ENCODE results near the gene ISYNA1. TPM values are rescaled to one million over a fixed set of nuclear protein-coding genes. Genes with fewer than 3 reads are reported as not detected.

Gene ISYNA1
- total RNA-seq, 1 experiment from 2014 or later: 129 TPM

DNA sequence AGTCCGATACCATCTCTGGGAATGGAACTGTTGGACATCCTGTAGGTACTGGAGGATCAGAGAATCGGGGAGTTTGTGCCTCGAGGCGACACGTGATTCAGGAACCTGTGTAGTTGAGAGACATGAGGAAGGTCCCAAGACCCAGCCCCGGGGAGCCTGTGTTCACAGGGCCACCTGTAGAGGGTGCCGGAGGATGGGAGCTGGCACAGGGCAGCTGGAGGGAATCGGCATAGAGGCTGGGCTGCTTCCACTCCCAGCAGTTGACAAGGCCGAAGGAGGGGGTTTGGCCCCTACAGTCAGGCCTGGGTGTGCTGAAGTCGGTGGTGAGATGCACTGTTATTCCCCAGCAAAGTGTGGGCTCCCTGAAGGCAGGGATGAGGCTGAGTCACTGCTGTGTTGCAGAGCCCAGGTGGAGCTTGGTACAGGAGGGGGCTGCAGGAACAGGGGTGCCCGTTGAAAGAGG, 2.5 kb upstream of the ISYNA1 start:
- TF ChIP-seq, protein P1, sequence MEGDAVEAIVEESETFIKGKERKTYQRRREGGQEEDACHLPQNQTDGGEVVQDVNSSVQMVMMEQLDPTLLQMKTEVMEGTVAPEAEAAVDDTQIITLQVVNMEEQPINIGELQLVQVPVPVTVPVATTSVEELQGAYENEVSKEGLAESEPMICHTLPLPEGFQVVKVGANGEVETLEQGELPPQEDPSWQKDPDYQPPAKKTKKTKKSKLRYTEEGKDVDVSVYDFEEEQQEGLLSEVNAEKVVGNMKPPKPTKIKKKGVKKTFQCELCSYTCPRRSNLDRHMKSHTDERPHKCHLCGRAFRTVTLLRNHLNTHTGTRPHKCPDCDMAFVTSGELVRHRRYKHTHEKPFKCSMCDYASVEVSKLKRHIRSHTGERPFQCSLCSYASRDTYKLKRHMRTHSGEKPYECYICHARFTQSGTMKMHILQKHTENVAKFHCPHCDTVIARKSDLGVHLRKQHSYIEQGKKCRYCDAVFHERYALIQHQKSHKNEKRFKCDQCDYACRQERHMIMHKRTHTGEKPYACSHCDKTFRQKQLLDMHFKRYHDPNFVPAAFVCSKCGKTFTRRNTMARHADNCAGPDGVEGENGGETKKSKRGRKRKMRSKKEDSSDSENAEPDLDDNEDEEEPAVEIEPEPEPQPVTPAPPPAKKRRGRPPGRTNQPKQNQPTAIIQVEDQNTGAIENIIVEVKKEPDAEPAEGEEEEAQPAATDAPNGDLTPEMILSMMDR (conservative IDR thresholded peaks at IDR 0.05): peak; percentile 62
- TF ChIP-seq EZH2 (IDR thresholded peaks at IDR 0.05; ENCODE audit: low read depth): no peak
- H3F3A ChIP-seq (ENCODE audit: insufficient read depth, low read depth): peaks cover 65% of the 10 kb centered on the region
- peaks cover 8% of the 10 kb centered on the region; the same call in 1 of the 2 replicates for H3K79me2 ChIP-seq (ENCODE audit: low read depth)
- no peaks in the 10 kb centered on the region for H3K9me2 ChIP-seq (ENCODE audit: insufficient read depth)
- H3K36me3 ChIP-seq (ENCODE audit: low read depth): no peaks in the 10 kb centered on the region
- CTCF ChIA-PET: no interaction called here
- H3K4me2 ChIP-seq: no peak overlapping the region
- H3K4me3 ChIP-seq: no peak overlapping the region
- peak in 1 of 2 experiments; percentile 41 for DNase-seq
- peaks cover 28% of the 10 kb centered on the region for H3K4me1 ChIP-seq (replicated peaks; ENCODE audit: insufficient read depth)
- BruUV-seq (replicated peaks): no TSS peak
- no peaks in the 10 kb centered on the region for H3K9me3 ChIP-seq (ENCODE audit: insufficient read depth, low read depth)
- H3K27me3 ChIP-seq (ENCODE audit: insufficient read depth, low read depth): no peaks in the 10 kb centered on the region
- 0 out of 2 replicates have a peak overlapping the region, but pooled peaks have one; percentile 11 for H3K27ac ChIP-seq
- intact Hi-C loops (cut with micrococcal nuclease; ENCODE audit: unreplicated experiment): no loop called here
- H2AFZ ChIP-seq: no peak overlapping the region
- H4K20me1 ChIP-seq (ENCODE audit: insufficient read depth): no peaks in the 10 kb centered on the region
- POLR2A ChIA-PET (ENCODE audit: unreplicated experiment): no interaction called here

DNA sequence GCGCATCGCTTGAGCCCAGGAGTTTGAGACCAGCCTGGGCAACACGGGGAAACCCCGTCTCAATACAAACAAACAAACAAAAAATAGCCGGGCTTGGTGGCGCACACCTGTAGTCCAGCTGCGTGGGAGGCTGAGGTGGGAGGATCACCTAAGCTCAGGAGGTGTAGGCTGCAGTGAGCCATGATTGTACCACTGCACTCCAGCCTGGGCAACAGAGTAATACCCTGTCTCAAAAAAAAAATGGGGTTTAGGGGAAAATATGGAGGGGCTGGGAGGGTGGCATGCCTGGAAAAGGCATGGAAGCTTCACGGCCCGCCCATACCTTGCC, 1.9 kb upstream of the ISYNA1 start:
- Histone ChIP-seq H3K4me2 (no peak overlapping the region), H3K79me2 (ENCODE audit: low read depth) (peaks cover 8% of the 10 kb centered on the region; the same call in 1 of the 2 replicates), H3K4me3 (no peak overlapping the region), H3K27ac (0 out of 2 replicates have a peak overlapping the region, but pooled peaks have one; percentile 72), H3K9me2 (ENCODE audit: insufficient read depth) (no peaks in the 10 kb centered on the region), H3K9me3 (ENCODE audit: insufficient read depth, low read depth) (no peaks in the 10 kb centered on the region), H3F3A (ENCODE audit: insufficient read depth, low read depth) (peaks cover 70% of the 10 kb centered on the region), H3K36me3 (ENCODE audit: low read depth) (no peaks in the 10 kb centered on the region), H3K4me1 (replicated peaks; ENCODE audit: insufficient read depth) (peaks cover 24% of the 10 kb centered on the region), H4K20me1 (ENCODE audit: insufficient read depth) (no peaks in the 10 kb centered on the region), H3K27me3 (ENCODE audit: insufficient read depth, low read depth) (no peaks in the 10 kb centered on the region), H2AFZ (no peak overlapping the region)
- intact Hi-C loops (cut with micrococcal nuclease; ENCODE audit: unreplicated experiment): no loop called here
- CTCF ChIA-PET: interaction anchor here (0.7 kb wide), 1 partner anchor 120 kb away, joined by 3 read pairs; no protein-coding TSS in a partner anchor
- POLR2A ChIA-PET (ENCODE audit: unreplicated experiment): no interaction called here
- no peak for TF ChIP-seq EZH2 (IDR thresholded peaks at IDR 0.05; ENCODE audit: low read depth)
- no TSS peak for BruUV-seq (replicated peaks)
- DNase-seq: no peak

DNA sequence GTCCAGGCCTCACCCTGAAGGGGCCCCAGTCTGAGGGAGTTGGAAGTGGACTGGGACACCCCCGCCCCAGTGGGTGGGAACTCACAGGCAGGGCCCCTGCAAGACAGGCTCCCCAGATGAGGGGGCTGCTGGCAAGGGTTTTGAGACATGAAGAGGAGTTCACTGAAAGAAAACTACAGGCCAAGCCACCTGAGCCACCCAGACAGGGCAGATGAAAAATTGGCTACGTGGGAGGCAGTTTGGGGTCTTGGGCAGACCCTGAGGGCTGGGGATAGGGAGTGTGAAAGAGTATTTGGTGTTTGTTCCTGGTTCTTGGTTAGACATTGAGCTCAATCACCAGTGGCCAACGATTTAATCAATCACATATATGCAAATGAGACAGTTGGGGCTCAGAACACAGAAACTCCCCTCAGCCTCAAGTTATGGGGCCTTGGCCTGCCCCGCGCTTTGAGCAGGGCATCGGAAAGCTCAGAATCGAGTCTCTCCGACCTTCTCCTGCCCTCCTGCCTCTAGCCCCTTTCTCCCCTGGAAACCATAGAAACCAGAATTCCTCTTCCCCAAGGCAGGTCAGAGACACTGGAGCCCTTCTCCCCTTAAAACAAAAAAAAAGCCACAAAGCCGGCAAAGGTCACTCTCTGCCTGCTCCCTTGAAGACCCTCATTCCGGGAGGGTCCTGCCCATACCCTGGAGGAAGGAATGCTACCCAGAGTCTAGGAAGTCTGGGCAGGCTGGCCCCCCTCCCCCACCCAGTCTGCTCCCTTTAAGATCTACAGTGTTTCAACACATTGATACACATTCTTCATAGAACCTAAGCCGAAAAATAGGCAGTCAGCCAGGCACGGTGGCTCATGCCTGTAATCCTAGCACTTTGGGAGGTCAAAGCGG, 1.3 kb upstream of the ISYNA1 start:
- Histone ChIP-seq H2AFZ (no peak overlapping the region), H3K27ac (peak overlapping the region; percentile 72), H3K4me2 (peak overlapping the region; percentile 80), H3K9me3 (ENCODE audit: insufficient read depth, low read depth) (no peaks in the 10 kb centered on the region), H3K4me3 (no peak overlapping the region), H4K20me1 (ENCODE audit: insufficient read depth) (peaks cover 2% of the 10 kb centered on the region; the same call in 1 of the 2 replicates), H3K4me1 (replicated peaks; ENCODE audit: insufficient read depth) (peaks cover 22% of the 10 kb centered on the region), H3K27me3 (ENCODE audit: insufficient read depth, low read depth) (no peaks in the 10 kb centered on the region), H3F3A (ENCODE audit: insufficient read depth, low read depth) (peaks cover 76% of the 10 kb centered on the region), H3K9me2 (ENCODE audit: insufficient read depth) (no peaks in the 10 kb centered on the region), H3K36me3 (ENCODE audit: low read depth) (no peaks in the 10 kb centered on the region; the same call in 1 of the 2 replicates), H3K79me2 (ENCODE audit: low read depth) (peaks cover 8% of the 10 kb centered on the region; the same call in 1 of the 2 replicates)
- TF ChIP-seq, protein P1 (conservative IDR thresholded peaks at IDR 0.05): no peak
- no peak for TF ChIP-seq EZH2 (IDR thresholded peaks at IDR 0.05; ENCODE audit: low read depth)
- peak in 1 of 2 experiments; percentile 74 for DNase-seq
- POLR2A ChIA-PET (ENCODE audit: unreplicated experiment): no interaction called here
- intact Hi-C loops (cut with micrococcal nuclease; ENCODE audit: unreplicated experiment): no loop called here
- no TSS peak for BruUV-seq (replicated peaks)
- CTCF ChIA-PET: interaction anchor here (0.7 kb wide), 1 partner anchor 120 kb away, joined by 3 read pairs; no protein-coding TSS in a partner anchor
